HK-2 (cell line): ENCODE data around the gene TLX2.

Source experiments
- DNase-seq: peaks from one replicate; pipeline ENCODE4 v3.0.0-alpha.2; 2018; ENCODE audit not compliant: unreplicated experiment

TLX2 gene

DNA sequence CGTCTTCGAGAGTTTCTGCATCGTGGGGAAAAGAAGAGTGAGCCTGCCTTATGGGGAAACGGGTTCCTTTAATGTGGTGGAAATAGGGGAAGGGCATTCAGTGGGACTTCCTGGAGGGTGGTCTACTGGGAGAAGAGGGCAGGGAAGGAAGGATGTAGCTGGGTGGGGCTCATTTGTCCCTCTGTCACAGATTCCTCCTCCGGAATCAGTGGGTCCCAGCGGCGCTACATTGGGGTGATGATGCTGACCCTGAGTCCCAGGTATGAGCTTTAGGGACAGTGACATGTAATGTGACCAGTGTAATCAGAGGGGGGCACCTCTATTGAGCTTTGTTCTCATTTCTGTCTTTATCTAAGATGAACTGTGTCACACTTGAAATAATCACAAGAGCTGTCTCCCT lies 17.4 kb downstream of the TLX2 start:
- no peak for DNase-seq

DNA sequence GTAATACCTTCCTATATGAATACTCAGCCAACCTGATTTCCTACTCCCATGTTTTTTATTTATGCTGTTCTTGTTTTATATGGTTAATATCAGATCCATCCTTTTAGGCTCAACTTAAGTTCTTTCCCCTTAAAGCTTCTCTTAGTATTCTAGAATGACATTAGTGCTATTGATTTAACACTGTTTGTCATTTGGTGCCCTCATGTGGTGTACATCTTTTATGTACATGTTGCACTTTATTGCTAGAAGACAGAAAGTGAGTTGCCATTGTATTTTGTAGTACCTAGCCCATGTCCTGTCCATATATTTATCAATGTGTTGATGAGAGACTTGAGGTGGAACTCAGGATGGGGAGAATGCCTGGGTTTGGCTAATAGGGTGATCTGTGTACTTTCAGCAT lies 18.0 kb downstream of the TLX2 start:
- DNase-seq: no peak

DNA sequence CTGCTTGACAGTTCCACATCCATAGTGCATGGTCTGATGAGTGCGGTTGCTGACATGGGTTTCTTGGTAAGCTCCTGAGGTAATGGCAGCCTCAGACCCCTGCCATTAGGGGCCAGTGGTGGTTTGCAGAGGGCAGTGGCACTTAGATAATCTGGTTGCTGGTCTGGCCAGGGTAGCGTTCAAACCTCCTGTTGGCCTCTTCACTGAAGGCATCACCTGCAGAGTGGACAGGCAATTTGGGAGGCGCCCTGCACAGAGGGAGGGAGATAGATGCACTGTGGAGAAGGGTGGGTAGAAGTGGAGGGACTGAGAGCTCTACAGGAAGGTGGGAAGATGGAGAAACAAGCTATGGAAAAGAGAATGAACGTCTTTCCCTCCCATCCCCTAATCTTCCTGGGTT lies 19.2 kb downstream of the TLX2 start:
- no peak for DNase-seq

DNA sequence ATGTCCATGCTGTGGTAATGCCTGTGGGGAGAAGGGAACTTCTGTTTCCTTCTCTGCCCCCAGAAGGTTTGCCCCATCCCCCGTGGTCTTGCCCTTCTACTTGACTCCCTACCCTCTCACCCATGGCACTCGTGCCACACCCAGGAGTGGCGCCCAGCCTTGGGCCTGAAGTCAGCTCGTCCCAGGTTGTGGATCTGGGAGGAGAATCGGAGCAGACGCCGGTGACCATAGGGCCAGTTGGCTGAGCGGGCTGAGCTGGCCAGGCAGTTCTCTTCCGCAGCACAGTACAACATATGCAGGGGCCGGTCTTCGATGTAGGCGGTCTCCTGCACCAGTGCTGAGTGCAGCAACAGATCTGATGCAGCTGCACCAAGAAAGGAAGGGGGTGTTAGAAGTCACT lies 20.2 kb downstream of the TLX2 start:
- DNase-seq: no peak

- DNase-seq: no peak
These were observed 21.3 kb downstream of the TLX2 start for GRCh38 chr2:74535440-74535965.

DNA sequence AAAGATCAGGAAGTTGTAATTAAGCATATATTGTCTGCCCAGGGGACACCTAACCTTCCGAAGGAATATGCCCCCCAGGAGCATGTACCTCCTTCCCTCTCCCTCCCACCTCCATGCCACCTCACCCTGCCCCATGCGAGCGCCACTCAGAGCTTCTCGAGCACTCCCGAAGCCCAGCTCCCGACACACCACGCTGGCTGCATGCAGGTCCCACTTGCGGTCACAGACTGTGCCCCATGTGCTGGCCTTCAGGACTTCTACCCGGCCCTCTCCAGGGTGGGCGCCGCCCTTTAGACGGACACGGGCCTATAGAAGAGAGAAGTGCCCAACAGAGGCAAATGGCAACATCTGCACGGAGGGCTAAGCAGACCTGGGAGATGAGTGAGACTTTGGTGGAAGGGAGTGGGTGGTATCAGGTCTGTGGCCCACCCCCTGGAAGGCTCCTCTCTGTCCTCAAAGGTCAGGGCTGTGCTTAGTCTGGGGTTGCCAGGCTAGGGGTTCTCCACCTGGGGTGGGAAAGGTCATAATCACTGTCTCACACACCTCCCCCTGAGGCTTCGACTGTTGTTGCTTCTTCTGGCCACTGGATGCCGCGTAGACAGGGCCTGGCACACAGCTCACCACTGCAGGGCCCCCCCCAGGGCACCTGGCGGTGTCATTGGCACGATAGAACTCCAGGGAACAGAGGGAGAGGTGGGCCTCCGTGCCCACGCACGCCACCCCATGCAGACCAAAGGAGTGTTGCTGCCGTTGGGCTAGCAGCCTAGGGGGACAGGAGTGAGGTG lies 22.1 kb downstream of the TLX2 start:
- DNase-seq: no peak

DNA sequence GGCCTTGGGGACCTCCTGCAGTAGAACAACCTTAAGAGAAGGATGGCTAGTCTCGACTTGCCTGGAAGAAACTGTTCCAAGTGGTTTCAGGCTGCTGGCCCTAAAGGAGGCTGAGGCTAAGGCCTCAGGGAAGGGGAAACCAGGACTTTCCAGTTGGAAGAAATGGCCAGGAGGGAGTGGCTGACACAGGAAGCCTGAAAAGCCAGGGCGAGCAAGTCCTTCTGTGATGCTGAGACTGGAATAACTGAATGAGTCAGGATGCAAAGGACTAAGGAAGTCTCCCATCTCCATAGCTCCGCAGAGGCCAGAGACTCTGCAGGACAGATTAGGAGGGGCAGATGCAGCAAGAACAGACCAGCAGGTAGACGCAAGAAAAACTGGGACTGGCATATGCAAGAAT lies 22.9 kb downstream of the TLX2 start:
- DNase-seq: no peak

- no peak for DNase-seq
These were observed 24.7 kb downstream of the TLX2 start for GRCh38 chr2:74538881-74539339.

- no peak for DNase-seq
These were observed 26.0 kb downstream of the TLX2 start for GRCh38 chr2:74540291-74540690.

GRCh38 chr2:74542978-74543377 lies 28.7 kb downstream of the TLX2 start:
- DNase-seq: no peak

- no peak for DNase-seq
These were observed 30.4 kb downstream of the TLX2 start for GRCh38 chr2:74544634-74545033.

DNA sequence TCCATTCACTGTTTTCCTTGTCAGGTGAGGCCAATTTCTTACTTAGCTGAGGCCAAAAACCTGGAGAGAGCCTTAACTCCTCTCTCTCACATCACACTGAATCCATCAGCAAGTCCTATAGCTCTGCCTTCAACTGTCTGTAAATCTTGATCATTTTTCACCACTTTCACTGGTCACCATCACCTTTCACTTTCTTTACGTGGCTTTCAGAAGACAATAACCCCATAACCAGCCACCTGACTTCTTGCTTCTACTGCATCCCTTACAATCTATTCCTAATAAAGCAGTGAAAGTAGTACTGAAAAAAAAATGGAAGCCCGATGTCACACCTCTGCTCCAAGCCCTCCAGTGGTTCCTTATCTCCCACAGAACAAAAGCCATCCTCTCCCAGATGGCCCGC lies 31.8 kb downstream of the TLX2 start:
- DNase-seq: no peak

- no peak for DNase-seq
These were observed 34.1 kb downstream of the TLX2 start for GRCh38 chr2:74548285-74548899.

DNA sequence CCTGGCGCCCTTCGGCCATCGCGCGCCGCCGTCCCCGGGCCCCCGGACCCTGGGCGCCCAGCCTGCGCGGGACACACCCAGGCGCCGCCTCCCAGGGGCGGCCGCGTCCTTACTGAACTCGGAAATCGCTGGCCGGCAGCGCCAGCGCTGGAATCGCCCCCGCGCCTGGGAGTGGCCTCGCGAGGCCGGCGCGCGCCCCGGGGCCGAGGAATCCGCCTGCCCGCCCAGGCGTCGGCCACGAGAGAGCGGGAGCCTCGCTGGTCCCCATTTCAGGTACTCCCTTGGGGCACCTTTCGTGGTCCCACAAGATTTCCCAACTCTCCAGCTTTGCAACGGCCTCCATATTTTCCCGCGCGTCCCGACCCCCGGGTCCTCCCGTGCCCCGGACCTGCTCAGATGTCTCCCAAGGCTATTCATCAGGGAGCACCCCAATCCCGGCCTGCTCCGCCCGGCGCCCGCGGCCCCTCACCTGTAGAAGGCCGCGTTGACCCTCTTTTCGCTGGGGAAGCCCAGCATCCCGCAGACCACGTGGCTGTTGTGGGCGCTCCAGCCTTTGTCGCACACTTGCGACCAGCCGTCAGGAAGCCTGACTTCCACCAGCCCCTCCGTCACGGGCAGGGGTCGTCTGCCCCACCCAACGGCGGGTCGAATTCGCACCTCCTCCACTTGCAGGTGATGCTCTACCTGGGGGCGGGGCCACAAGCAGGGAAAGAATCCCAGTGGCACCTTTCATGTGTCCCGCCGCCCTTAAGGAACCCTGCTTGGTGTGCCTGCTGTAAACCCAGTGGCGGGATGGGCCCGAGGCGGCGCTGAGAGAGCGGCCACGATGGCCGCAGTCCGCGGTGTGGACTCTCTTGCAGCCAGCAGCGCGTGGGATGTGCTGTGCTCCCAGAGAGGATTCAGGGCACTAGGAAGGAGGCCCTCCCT lies 34.9 kb downstream of the TLX2 start:
- DNase-seq: peak; percentile 71

- no peak for DNase-seq
These were observed 36.0 kb downstream of the TLX2 start for GRCh38 chr2:74550231-74550630.

DNA sequence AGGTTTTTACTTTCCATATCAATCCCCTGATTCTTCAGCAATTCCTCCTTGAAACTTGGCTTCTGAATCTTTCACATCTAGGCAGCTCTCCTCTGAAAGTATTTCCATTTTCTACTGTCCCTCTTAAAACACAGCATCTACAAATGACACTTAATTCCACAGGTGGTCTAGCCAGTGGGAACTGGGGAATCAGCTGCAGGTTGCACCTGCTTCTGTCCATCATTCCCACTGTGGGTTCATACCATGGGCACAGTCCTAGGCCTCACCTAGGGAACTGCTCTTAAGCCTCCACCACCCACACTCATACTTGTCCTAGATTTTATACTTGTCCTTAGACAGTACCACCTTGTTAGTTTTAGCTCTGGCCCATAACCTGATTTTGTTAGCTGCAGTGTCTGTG lies 37.3 kb downstream of the TLX2 start:
- no peak for DNase-seq

DNA sequence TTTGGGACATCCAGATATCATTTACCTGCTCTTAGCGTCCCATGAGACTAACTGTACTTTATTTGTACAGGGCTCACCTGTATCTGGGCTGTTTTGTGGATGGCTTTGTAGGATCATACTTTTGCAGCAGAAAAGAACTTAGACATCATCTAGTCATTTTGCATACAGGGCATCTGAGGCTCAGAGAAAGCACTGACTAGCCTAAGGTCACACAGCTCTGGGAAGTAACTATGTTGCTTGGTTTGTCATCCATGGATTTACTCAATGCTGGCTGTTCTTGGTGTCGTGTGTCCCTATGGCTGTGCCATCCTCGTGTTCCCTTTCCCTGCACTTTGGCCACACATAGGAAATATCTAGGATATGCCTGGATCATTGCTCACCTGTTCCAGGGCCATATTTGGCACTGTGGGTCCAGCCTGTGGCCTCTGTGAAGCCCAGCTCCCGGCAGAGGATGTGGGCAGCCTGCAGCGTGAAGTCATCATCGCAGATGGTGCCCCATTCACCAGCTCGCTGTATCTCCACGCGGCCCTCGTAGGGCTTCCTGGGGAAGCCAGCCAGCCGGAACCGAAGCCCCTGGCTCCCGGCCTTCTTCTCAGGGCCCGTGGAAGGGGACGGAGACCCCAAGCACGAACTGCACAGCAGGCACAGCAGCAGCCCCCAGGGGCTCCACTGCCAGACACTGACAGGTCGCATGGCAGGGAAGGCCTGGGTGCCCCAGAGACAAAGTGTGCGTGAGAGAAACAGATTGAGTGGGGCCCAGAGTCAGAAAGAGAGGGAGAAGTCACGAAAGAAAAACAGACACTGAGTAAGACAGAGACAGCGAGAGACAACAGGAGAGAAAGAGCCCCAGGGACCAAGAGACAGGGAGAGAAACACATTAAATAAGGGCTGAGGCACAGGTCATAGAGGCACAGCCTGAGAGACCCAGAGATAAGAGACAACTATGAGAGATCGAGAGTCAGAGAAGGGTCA lies 38.0 kb downstream of the TLX2 start:
- DNase-seq: no peak

DNA sequence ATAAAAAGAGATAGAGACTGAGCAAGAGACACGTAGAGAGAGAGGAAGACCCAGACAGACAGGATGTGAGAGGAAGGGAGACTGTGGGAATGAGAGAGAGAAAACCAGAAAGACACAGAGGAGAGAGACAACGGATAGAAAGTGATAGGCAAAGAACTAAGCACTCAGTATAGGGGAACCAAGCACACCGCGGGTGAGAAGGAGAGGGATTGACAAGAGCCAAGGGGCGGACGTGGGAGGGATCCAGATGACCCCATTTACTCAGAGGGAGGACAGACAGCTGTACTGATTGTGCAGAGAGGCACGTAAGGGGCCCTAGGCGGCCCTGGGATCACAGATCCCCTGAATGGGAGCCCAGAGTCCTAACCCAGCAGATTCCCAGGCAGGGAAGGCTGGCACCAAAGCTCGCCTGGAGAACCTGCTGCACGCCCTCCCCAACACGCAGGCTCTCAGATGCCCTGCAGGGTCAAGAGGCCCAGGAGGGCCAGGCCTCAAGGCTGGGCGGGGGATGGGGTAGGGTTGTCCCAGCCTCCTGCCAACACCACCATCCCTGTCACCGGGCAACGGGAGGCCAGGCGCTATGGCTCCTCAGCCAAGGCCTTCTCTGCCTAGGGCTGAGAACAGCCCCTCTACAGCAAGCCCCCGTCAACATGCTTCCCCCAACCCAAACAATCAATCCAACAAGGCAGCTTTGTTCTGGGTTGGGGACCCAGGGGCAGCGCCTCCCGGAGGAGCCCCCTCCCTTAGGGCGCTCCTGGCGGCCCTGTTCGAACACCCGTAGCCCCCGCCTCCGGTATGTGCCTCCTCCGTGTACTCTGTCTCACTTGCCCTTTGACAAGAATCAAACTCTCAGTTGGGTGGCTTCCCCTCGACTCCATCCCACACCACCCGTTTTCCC lies 38.9 kb downstream of the TLX2 start:
- no peak for DNase-seq

- DNase-seq: peak; percentile 86
These were observed 39.9 kb downstream of the TLX2 start, which contains the start of the genes DOK1 and LOXL3 for GRCh38 chr2:74553892-74554819. TSS of gene DOK1 (plus strand) at chr2:74554720. CDS start at chr2:74554755, 35 bp downstream. TSS of gene LOXL3 (minus strand) at chr2:74553942. CDS start at chr2:74552634, 1,308 bp downstream.
